ENCODE measurements around the gene CACNA1G. TPM values are rescaled to one million over a fixed set of nuclear protein-coding genes. Genes with fewer than 3 reads are reported as not detected.

Gene CACNA1G
- total and polyA plus RNA-seq, 2 experiments from 2014 or later = 3.5 to 4.8 TPM

DNA sequence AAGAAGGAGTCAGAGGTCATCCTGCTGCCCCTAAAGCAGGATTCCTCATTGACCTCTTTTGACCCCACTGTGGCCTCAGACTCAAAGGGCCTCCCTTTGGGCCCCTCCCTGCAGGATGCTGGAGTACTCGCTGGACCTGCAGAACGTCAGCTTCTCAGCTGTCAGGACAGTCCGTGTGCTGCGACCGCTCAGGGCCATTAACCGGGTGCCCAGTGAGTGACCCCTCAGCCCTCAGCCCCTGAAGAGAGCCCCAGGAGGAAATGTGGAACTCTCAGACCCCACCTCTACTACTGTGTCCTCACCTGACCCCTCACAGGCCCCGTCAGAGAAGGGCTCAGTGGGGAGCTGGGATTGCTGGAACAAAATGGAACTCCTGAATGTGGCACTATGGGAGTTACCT, 9.1 kb downstream of the CACNA1G start:
- no peak overlapping the region for H3K27ac ChIP-seq
- H3K9me2 ChIP-seq (replicated peaks; ENCODE audit: insufficient read depth) = no peaks in the 10 kb centered on the region
- H3K36me3 ChIP-seq (replicated peaks; ENCODE audit: insufficient read depth, low read depth) = no peaks in the 10 kb centered on the region
- no peak overlapping the region for H3K4me3 ChIP-seq
- H4K20me1 ChIP-seq (ENCODE audit: insufficient read depth, poor library complexity, severe bottlenecking) = no peaks in the 10 kb centered on the region
- WGBS (ENCODE audit: low lambda C conversion rate, missing lambda C conversion rate) = 77% methylated on average over 7 of the region's 7 CpGs
- H2AFZ ChIP-seq = no peak overlapping the region
- H3K27me3 ChIP-seq = peaks cover 21% of the 10 kb centered on the region
- H3K4me2 ChIP-seq = no peak overlapping the region
- H3K4me1 ChIP-seq (ENCODE audit: insufficient read depth) = peaks cover 10% of the 10 kb centered on the region
- no peaks in the 10 kb centered on the region for H3K79me2 ChIP-seq
- H3K9me3 ChIP-seq (ENCODE audit: low read depth) = no peaks in the 10 kb centered on the region
- no peak for TF ChIP-seq EZH2 (IDR thresholded peaks at IDR 0.05; ENCODE audit: borderline replicate concordance)
- TF ChIP-seq, protein P1, sequence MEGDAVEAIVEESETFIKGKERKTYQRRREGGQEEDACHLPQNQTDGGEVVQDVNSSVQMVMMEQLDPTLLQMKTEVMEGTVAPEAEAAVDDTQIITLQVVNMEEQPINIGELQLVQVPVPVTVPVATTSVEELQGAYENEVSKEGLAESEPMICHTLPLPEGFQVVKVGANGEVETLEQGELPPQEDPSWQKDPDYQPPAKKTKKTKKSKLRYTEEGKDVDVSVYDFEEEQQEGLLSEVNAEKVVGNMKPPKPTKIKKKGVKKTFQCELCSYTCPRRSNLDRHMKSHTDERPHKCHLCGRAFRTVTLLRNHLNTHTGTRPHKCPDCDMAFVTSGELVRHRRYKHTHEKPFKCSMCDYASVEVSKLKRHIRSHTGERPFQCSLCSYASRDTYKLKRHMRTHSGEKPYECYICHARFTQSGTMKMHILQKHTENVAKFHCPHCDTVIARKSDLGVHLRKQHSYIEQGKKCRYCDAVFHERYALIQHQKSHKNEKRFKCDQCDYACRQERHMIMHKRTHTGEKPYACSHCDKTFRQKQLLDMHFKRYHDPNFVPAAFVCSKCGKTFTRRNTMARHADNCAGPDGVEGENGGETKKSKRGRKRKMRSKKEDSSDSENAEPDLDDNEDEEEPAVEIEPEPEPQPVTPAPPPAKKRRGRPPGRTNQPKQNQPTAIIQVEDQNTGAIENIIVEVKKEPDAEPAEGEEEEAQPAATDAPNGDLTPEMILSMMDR (IDR thresholded peaks at IDR 0.05; ENCODE audit: poor library complexity) = no peak
- no peak for TF ChIP-seq EZH2phosphoT487 (IDR thresholded peaks at IDR 0.05; ENCODE audit: low read depth, severe bottlenecking, unreplicated experiment)
- no peak for DNase-seq (ENCODE audit: low spot score)

DNA sequence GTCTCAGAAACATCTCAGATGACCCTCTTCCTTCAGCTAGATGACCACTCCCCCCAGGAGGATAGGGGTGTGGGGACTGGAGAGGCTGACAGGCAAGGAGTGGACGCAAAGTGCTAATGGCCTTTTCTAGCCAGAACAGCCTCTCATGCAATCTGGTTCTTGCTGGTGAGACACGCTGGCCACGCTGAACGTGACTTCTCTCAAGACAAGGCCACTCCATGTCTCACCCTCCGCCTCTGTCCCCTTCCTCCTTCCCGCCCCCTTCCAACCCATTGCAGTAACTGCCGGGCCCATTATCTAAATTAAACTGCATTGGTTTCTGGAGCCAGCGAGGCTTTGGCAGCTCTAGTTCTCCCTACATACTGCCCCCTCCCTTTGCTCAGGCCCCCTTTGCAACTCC, 9.5 kb downstream of the CACNA1G start:
- Histone ChIP-seq H3K9me3 (ENCODE audit: low read depth) (no peaks in the 10 kb centered on the region), H3K27ac (no peak overlapping the region), H3K4me1 (ENCODE audit: insufficient read depth) (peaks cover 6% of the 10 kb centered on the region), H3K27me3 (peaks cover 18% of the 10 kb centered on the region), H3K9me2 (replicated peaks; ENCODE audit: insufficient read depth) (no peaks in the 10 kb centered on the region), H3K4me2 (no peak overlapping the region), H4K20me1 (ENCODE audit: insufficient read depth, poor library complexity, severe bottlenecking) (no peaks in the 10 kb centered on the region), H3K4me3 (no peak overlapping the region), H3K36me3 (replicated peaks; ENCODE audit: insufficient read depth, low read depth) (no peaks in the 10 kb centered on the region), H3K79me2 (no peaks in the 10 kb centered on the region), H2AFZ (no peak overlapping the region)
- WGBS (ENCODE audit: low lambda C conversion rate, missing lambda C conversion rate) = 77% methylated on average over 8 of the region's 8 CpGs
- no peak for DNase-seq (ENCODE audit: low spot score)
- TF ChIP-seq, protein P1 (IDR thresholded peaks at IDR 0.05; ENCODE audit: poor library complexity) = no peak
- no peak for TF ChIP-seq EZH2 (IDR thresholded peaks at IDR 0.05; ENCODE audit: borderline replicate concordance)
- no peak for TF ChIP-seq EZH2phosphoT487 (IDR thresholded peaks at IDR 0.05; ENCODE audit: low read depth, severe bottlenecking, unreplicated experiment)

DNA sequence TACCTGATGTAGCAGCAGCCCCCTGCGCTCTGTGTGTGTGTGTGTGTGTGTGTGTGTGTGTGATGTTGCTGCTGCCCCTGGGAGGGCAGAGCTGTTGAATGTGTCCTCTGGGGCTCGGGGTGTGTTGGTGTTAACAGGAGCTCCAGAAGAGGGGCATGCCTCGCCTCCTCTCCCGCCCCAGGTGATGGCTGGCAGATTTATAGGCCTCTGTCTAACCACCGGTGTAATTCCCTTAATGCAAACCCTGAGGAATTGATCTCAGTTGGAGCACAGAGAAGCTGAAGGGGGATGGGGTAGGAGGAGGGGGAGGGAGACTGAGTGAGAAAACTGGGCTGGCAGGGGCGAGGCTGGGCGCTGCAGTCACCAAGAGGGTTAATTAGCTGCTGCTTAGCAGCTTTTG, 10.0 kb downstream of the CACNA1G start:
- Histone ChIP-seq H4K20me1 (ENCODE audit: insufficient read depth, poor library complexity, severe bottlenecking) (no peaks in the 10 kb centered on the region), H3K27ac (no peak overlapping the region), H3K79me2 (no peaks in the 10 kb centered on the region), H3K9me2 (replicated peaks; ENCODE audit: insufficient read depth) (no peaks in the 10 kb centered on the region), H3K27me3 (peaks cover 15% of the 10 kb centered on the region), H2AFZ (no peak overlapping the region), H3K9me3 (ENCODE audit: low read depth) (no peaks in the 10 kb centered on the region), H3K4me2 (no peak overlapping the region), H3K36me3 (replicated peaks; ENCODE audit: insufficient read depth, low read depth) (no peaks in the 10 kb centered on the region), H3K4me3 (no peak overlapping the region), H3K4me1 (ENCODE audit: insufficient read depth) (peaks cover under 1% of the 10 kb centered on the region)
- TF ChIP-seq EZH2 (IDR thresholded peaks at IDR 0.05; ENCODE audit: borderline replicate concordance) = no peak
- TF ChIP-seq, protein P1 (IDR thresholded peaks at IDR 0.05; ENCODE audit: poor library complexity) = no peak
- no peak for TF ChIP-seq EZH2phosphoT487 (IDR thresholded peaks at IDR 0.05; ENCODE audit: low read depth, severe bottlenecking, unreplicated experiment)
- WGBS (ENCODE audit: low lambda C conversion rate, missing lambda C conversion rate) = 63% methylated on average over 7 of the region's 7 CpGs
- DNase-seq (ENCODE audit: low spot score) = no peak

DNA sequence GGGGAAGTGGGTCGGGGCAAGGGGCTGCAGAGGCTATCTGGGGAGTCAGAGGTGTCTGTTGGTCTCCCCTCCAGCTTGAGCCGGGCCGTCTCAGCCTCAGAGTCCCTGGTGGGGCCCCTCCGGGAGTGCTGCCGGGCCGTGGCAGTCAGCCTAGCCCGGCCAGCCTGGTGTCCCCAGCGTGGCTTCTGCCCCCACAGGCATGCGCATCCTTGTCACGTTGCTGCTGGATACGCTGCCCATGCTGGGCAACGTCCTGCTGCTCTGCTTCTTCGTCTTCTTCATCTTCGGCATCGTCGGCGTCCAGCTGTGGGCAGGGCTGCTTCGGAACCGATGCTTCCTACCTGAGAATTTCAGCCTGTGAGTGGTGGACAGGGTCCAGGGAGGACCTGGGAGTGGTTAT, 11.2 kb downstream of the CACNA1G start:
- Histone ChIP-seq H3K27ac (no peak overlapping the region), H3K27me3 (peaks cover 4% of the 10 kb centered on the region), H3K79me2 (no peaks in the 10 kb centered on the region), H3K36me3 (replicated peaks; ENCODE audit: insufficient read depth, low read depth) (no peaks in the 10 kb centered on the region), H3K4me2 (no peak overlapping the region), H2AFZ (no peak overlapping the region), H3K4me1 (ENCODE audit: insufficient read depth) (no peaks in the 10 kb centered on the region), H3K4me3 (no peak overlapping the region), H3K9me3 (ENCODE audit: low read depth) (no peaks in the 10 kb centered on the region), H3K9me2 (replicated peaks; ENCODE audit: insufficient read depth) (no peaks in the 10 kb centered on the region), H4K20me1 (ENCODE audit: insufficient read depth, poor library complexity, severe bottlenecking) (no peaks in the 10 kb centered on the region)
- WGBS (ENCODE audit: low lambda C conversion rate, missing lambda C conversion rate) = 92% methylated on average over 19 of the region's 19 CpGs
- no peak for TF ChIP-seq EZH2 (IDR thresholded peaks at IDR 0.05; ENCODE audit: borderline replicate concordance)
- no peak for TF ChIP-seq EZH2phosphoT487 (IDR thresholded peaks at IDR 0.05; ENCODE audit: low read depth, severe bottlenecking, unreplicated experiment)
- TF ChIP-seq, protein P1 (IDR thresholded peaks at IDR 0.05; ENCODE audit: poor library complexity) = no peak
- DNase-seq (ENCODE audit: low spot score) = no peak

Data from hepatocyte (in vitro differentiated cells).